ENCODE results near the gene PRM1. TPM values are rescaled to one million over a fixed set of nuclear protein-coding genes. Genes with fewer than 3 reads are reported as not detected.

PRM1 gene
- total and polyA plus RNA-seq, 2 experiments from 2014 or later = not detected

DNA sequence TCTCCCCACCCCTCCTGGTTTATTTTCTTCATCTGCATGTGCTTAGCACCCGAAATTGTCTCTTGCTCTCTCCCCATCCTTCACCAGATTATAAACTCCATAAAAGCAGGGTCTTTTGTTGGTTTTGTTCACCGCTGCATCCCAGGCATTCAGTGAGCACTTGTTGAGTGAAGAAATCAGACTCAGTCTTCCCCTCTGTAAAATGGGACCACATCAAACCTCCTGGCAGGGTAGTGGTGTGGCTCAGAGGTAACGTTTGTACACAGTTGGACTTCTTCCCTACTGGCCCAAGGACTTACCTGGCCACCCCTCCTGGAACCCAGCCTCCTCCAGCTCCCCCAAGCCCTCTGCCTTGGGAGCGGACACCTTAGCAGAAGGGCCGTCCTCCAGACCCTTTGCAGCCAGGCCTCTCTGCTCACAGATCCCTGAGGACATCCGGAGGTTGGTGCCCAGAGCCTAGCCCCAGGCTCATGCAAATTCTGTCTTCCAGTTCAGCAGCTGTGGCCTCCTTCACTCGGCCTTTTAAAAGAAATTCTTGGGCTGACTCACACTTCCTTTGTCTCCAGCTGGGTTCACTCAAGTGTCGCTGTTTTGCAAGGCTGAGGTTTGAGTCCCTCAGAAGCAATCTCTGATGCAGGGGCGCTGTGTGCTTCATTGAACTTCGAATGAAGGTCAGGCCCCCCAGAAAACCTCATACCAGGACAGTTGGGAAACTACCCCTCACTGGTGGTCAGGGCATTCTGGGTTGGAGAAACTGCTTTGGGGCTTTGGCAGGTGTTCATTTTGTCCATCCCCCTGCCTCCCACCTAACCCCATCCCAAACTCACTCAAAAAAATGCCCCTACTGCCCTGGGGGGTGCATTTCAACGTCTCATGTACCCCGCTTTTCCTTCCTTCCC lies 47.3 kb upstream of the PRM1 start:
- Histone ChIP-seq H3K4me3 (peak overlapping the region; percentile 50), H3K9me2 (ENCODE audit: insufficient read depth) (no peaks in the 10 kb centered on the region), H3K36me3 (ENCODE audit: low read depth) (no peaks in the 10 kb centered on the region), H3F3A (ENCODE audit: insufficient read depth) (peaks cover 9% of the 10 kb centered on the region; the same call in 1 of the 2 replicates), H2AFZ (no peak overlapping the region), H3K9ac (peak overlapping the region; percentile 31; the same call in 1 of the 2 replicates), H3K4me1 (ENCODE audit: insufficient read depth) (peaks cover 17% of the 10 kb centered on the region), H3K9me3 (ENCODE audit: low read depth) (no peaks in the 10 kb centered on the region), H3K4me2 (ENCODE audit: unreplicated experiment) (peak overlapping the region; percentile 76), H3K27me3 (replicated peaks; ENCODE audit: insufficient read depth) (no peaks in the 10 kb centered on the region), H3K27ac (peak overlapping the region; percentile 25), H4K20me1 (ENCODE audit: insufficient read depth) (no peaks in the 10 kb centered on the region), H3K79me2 (ENCODE audit: insufficient read depth) (no peaks in the 10 kb centered on the region)
- TF ChIP-seq EZH2phosphoT487 (IDR thresholded peaks at IDR 0.05; ENCODE audit: insufficient read depth, low read depth) = no peak
- no peak for TF ChIP-seq EZH2 (IDR thresholded peaks at IDR 0.05; ENCODE audit: insufficient read depth, poor library complexity, severe bottlenecking)
- WGBS, 2 experiments (ENCODE audit: low coverage in 1 of 2, low lambda C conversion rate in 2 of 2, missing lambda C conversion rate in 2 of 2) = 12 to 14% methylated on average over 11 to 12 of the region's 12 CpGs
- in situ Hi-C loops (cut with MboI) = no loop called here
- peak; percentile 96 for DNase-seq

DNA sequence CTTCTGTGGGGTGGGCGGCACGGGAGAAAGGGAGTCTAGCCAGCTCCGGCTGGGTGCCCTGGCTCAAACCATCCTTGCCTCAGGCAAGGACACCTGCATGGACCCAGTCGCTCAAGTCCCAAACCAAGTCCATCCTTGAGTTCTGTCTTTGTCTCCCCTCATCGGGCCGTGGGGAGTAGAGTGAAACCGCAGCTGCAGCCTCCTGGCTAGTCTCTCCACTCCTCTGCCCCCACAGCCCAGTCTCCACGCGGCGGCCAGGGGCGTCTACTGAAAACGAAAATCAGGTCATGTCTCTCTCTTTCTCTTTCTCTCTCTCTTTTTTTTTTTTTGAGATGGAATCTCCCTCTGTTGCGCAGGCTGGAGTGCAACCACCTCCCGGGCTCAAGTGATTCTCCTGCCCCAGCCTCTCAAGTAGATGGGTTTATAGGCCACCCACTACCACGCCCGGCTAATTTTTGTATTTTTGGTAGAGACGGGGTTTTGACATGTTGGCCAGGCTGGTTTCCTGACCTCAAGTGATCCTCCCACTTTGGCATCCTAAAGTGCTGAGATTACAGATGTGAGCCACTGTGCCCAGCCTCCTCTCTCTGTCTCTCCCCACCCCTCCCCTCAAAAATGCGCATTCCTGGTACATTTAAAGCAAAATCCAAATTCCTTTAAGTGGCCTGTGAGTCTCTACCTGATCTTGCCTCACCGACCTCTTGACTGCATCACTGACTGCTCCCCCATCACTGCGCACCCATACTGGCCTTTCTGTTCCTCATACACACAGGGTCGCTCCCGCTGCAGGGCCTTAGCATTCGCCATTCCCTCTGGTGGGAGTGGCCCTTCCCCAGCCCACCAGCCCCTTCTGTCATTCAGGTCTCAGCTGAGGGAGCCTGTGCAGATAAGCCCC lies 46.4 kb upstream of the PRM1 start:
- TF ChIP-seq EZH2 (IDR thresholded peaks at IDR 0.05; ENCODE audit: insufficient read depth, poor library complexity, severe bottlenecking) (no peak), EZH2phosphoT487 (IDR thresholded peaks at IDR 0.05; ENCODE audit: insufficient read depth, low read depth) (no peak)
- H2AFZ ChIP-seq = no peak overlapping the region
- WGBS, 2 experiments (ENCODE audit: low coverage in 1 of 2, low lambda C conversion rate in 2 of 2, missing lambda C conversion rate in 2 of 2) = 83 to 84% methylated on average over 23 of the region's 23 CpGs

DNA sequence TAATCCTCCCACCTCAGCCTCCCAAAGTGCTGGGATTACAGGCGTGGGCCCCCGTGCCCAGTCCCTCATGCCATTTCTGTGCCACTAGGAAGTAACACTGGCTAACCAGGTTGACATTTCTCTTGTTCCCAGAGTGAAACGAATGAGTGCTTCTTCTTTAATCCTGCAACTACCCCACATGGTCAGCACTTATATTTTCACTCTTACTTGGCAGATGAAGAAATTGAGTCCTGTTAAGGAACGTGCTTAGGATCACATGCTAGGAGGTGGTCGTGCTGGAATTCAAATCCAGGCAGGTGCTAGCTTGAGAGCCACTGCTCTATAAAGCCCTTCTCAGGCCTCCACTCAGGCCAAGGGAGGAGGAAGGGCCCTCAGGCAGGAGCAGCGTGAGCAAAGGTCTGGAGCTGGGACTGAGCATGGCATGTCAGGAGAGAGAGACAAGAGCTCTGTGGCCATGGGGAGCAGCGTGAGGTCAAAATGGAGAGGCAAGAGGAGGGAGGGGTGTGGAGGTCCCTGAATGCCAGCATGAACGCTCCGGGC lies 45.7 kb upstream of the PRM1 start:
- no peak overlapping the region for H3K27ac ChIP-seq

More for the DNA sequence above, 46.4 kb upstream of the PRM1 start:
- H3K4me1 ChIP-seq (ENCODE audit: insufficient read depth) = peaks cover 17% of the 10 kb centered on the region
- no peak for DNase-seq
- H3K9ac ChIP-seq = no peak overlapping the region
- H3K79me2 ChIP-seq (ENCODE audit: insufficient read depth) = no peaks in the 10 kb centered on the region
- H3K27ac ChIP-seq = no peak overlapping the region
- no peaks in the 10 kb centered on the region for H3K27me3 ChIP-seq (replicated peaks; ENCODE audit: insufficient read depth)
- no peaks in the 10 kb centered on the region for H3K36me3 ChIP-seq (ENCODE audit: low read depth)
- no peaks in the 10 kb centered on the region for H3K9me2 ChIP-seq (ENCODE audit: insufficient read depth)
- H3F3A ChIP-seq (ENCODE audit: insufficient read depth) = peaks cover 9% of the 10 kb centered on the region; the same call in 1 of the 2 replicates
- H3K4me2 ChIP-seq (ENCODE audit: unreplicated experiment) = no peak overlapping the region
- no peaks in the 10 kb centered on the region for H4K20me1 ChIP-seq (ENCODE audit: insufficient read depth)
- no peak overlapping the region for H3K4me3 ChIP-seq
- no peaks in the 10 kb centered on the region for H3K9me3 ChIP-seq (ENCODE audit: low read depth)
- in situ Hi-C loops (cut with MboI) = no loop called here

More for the DNA sequence above, 45.7 kb upstream of the PRM1 start:
- no peak overlapping the region for H3K9ac ChIP-seq
- no peak for TF ChIP-seq EZH2 (IDR thresholded peaks at IDR 0.05; ENCODE audit: insufficient read depth, poor library complexity, severe bottlenecking)
- TF ChIP-seq EZH2phosphoT487 (IDR thresholded peaks at IDR 0.05; ENCODE audit: insufficient read depth, low read depth) = no peak
- H4K20me1 ChIP-seq (ENCODE audit: insufficient read depth) = no peaks in the 10 kb centered on the region
- peaks cover 17% of the 10 kb centered on the region for H3K4me1 ChIP-seq (ENCODE audit: insufficient read depth)
- WGBS, 2 experiments (ENCODE audit: low coverage in 1 of 2, low lambda C conversion rate in 2 of 2, missing lambda C conversion rate in 2 of 2) = 89 to 92% methylated on average over 9 of the region's 9 CpGs
- no peak overlapping the region for H3K4me3 ChIP-seq
- no peak overlapping the region for H3K4me2 ChIP-seq (ENCODE audit: unreplicated experiment)
- no peak for DNase-seq
- no peaks in the 10 kb centered on the region for H3K36me3 ChIP-seq (ENCODE audit: low read depth)
- H3K79me2 ChIP-seq (ENCODE audit: insufficient read depth) = no peaks in the 10 kb centered on the region
- H3K9me2 ChIP-seq (ENCODE audit: insufficient read depth) = no peaks in the 10 kb centered on the region
- in situ Hi-C loops (cut with MboI) = no loop called here
- H3F3A ChIP-seq (ENCODE audit: insufficient read depth) = peaks cover 9% of the 10 kb centered on the region; the same call in 1 of the 2 replicates
- H2AFZ ChIP-seq = no peak overlapping the region
- H3K9me3 ChIP-seq (ENCODE audit: low read depth) = no peaks in the 10 kb centered on the region
- H3K27me3 ChIP-seq (replicated peaks; ENCODE audit: insufficient read depth) = no peaks in the 10 kb centered on the region
